ENCODE results near the gene SORBS1. TPM values are rescaled to one million over a fixed set of nuclear protein-coding genes. Genes with fewer than 3 reads are reported as not detected.

Gene SORBS1
- total and polyA plus RNA-seq, 2 donors (not counting 3 experiments of a cell fraction or from before 2014, with no cell fraction given), result 2.0 to 7.9 TPM

- no peak overlapping the region for H3K4me3 ChIP-seq (replicated peaks in 1 of 3; ENCODE audit: insufficient read depth in 1 of 3, low read depth in 1 of 3, low read length in 3 of 3)
- no peaks in the 10 kb centered on the region for H3K36me3 ChIP-seq (ENCODE audit: control insufficient read depth in 2 of 2, extremely low read depth in 1 of 2, insufficient read depth in 2 of 2, low read length in 2 of 2)
- intact Hi-C loops (cut with micrococcal nuclease), result loop anchor here (5.0 kb wide), 1 partner anchor 464 kb away; no protein-coding TSS in a partner anchor
- dilution Hi-C loops (cut with MboI; ENCODE audit: extremely low pct_ligation_motif_present, low sequenced_read_pairs), result no loop called here
- H2AFZ ChIP-seq (ENCODE audit: low read depth, low read length), result no peak overlapping the region
- no peaks in the 10 kb centered on the region for H3K9me1 ChIP-seq (replicated peaks; ENCODE audit: control insufficient read depth, extremely low read depth, insufficient read depth, low read length)
- TF ChIP-seq CTCF (IDR thresholded peaks at IDR 0.05; ENCODE audit: extremely low read depth in 1 of 2, insufficient read depth in 1 of 2, low read depth in 1 of 2, low read length in 2 of 2) (no peak), FOS (IDR thresholded peaks at IDR 0.05; ENCODE audit: borderline replicate concordance, insufficient read depth, low read length) (no peak), GATA2 (IDR thresholded peaks at IDR 0.05; ENCODE audit: insufficient read depth, insufficient read length, low read depth, low read length) (no peak), MAX (IDR thresholded peaks at IDR 0.05; ENCODE audit: insufficient read depth, insufficient read length) (no peak), POLR2A (IDR thresholded peaks at IDR 0.05; ENCODE audit: low read depth, low read length) (no peak), EZH2 (IDR thresholded peaks at IDR 0.05; ENCODE audit: borderline replicate concordance, low read depth, low read length, severe bottlenecking) (no peak), MYC (IDR thresholded peaks at IDR 0.05; ENCODE audit: low read depth, low read length) (no peak), POLR2AphosphoS5 (IDR thresholded peaks at IDR 0.05; ENCODE audit: insufficient read depth, low read depth, low read length) (no peak), JUN (IDR thresholded peaks at IDR 0.05; ENCODE audit: borderline replicate concordance, insufficient read depth, insufficient read length, low read depth) (no peak)
- H3K79me2 ChIP-seq (ENCODE audit: control insufficient read depth, insufficient read depth, low read length), result no peaks in the 10 kb centered on the region
- H3K4me2 ChIP-seq (ENCODE audit: insufficient read depth, low read length), result no peak overlapping the region
- no peaks in the 10 kb centered on the region for H4K20me1 ChIP-seq (replicated peaks; ENCODE audit: control insufficient read depth, extremely low read depth, insufficient read depth, low read length)
- DNase-seq (ENCODE audit: low read depth, low spot score) (peak; percentile 7), FAIRE-seq (no peak)
- H3K4me1 ChIP-seq (ENCODE audit: control insufficient read depth, extremely low read depth, insufficient read depth, low read length), result no peaks in the 10 kb centered on the region
- POLR2A ChIA-PET, result interaction anchor here (0.6 kb wide), 1 partner anchor 834 kb away, joined by 5 read pairs; no protein-coding TSS in a partner anchor
- no peak overlapping the region for H3K27ac ChIP-seq (ENCODE audit: insufficient read depth, low read depth, low read length)
- no peaks in the 10 kb centered on the region for H3K9me3 ChIP-seq (replicated peaks; ENCODE audit: control insufficient read depth, insufficient read depth, low read length)
- no TSS peak for BruUV-seq (replicated peaks)
- H3K9ac ChIP-seq (replicated peaks; ENCODE audit: extremely low read depth, insufficient read depth, low read length), result no peak overlapping the region
- no peaks in the 10 kb centered on the region for H3K27me3 ChIP-seq (ENCODE audit: control insufficient read depth in 2 of 2, insufficient read depth in 2 of 2, low read length in 2 of 2)
- CTCF ChIA-PET, result interaction anchor here (1.0 to 7.4 kb wide), 5 partner anchors 52 to 464 kb away, joined by 3 to 194 read pairs (median 3); partner anchors contain the start of gene TCTN3
These were observed 183.2 kb downstream of the SORBS1 start for GRCh38 chr10:95377950-95378349.

Measured in endothelial cell of umbilical vein (primary cell).